Measurements from ENCODE around the gene GPR155.

Gene GPR155

GRCh38 chr2:174461221-174461620 lies 25.6 kb downstream of the GPR155 start:
- DNase-seq (ENCODE audit: low read depth): no peak
- no peak for TF ChIP-seq CTCF (IDR thresholded peaks at IDR 0.05; ENCODE audit: low read depth, low read length, missing control alignments)
- H3K4me3 ChIP-seq (ENCODE audit: low read depth, low read length): no peak overlapping the region
- in situ Hi-C loops (cut with HindIII; ENCODE audit: low sequenced_read_pairs): no loop called here

GRCh38 chr2:174454566-174454965 lies 32.3 kb downstream of the GPR155 start:
- in situ Hi-C loops (cut with HindIII; ENCODE audit: low sequenced_read_pairs): no loop called here
- no peak for DNase-seq (ENCODE audit: low read depth)
- no peak for TF ChIP-seq CTCF (IDR thresholded peaks at IDR 0.05; ENCODE audit: low read depth, low read length, missing control alignments)
- no peak overlapping the region for H3K4me3 ChIP-seq (ENCODE audit: low read depth, low read length)

GRCh38 chr2:174450021-174450816 lies 36.6 kb downstream of the GPR155 start:
- no peak for DNase-seq (ENCODE audit: low read depth)
- in situ Hi-C loops (cut with HindIII; ENCODE audit: low sequenced_read_pairs): no loop called here
- no peak for TF ChIP-seq CTCF (IDR thresholded peaks at IDR 0.05; ENCODE audit: low read depth, low read length, missing control alignments)
- no peak overlapping the region for H3K4me3 ChIP-seq (ENCODE audit: low read depth, low read length)

GRCh38 chr2:174449033-174449432 lies 37.8 kb downstream of the GPR155 start:
- in situ Hi-C loops (cut with HindIII; ENCODE audit: low sequenced_read_pairs): no loop called here
- no peak overlapping the region for H3K4me3 ChIP-seq (ENCODE audit: low read depth, low read length)
- TF ChIP-seq CTCF (IDR thresholded peaks at IDR 0.05; ENCODE audit: low read depth, low read length, missing control alignments): no peak
- no peak for DNase-seq (ENCODE audit: low read depth)

GRCh38 chr2:174446531-174446930 lies 40.3 kb downstream of the GPR155 start:
- TF ChIP-seq CTCF (IDR thresholded peaks at IDR 0.05; ENCODE audit: low read depth, low read length, missing control alignments): no peak
- in situ Hi-C loops (cut with HindIII; ENCODE audit: low sequenced_read_pairs): no loop called here
- H3K4me3 ChIP-seq (ENCODE audit: low read depth, low read length): no peak overlapping the region
- DNase-seq (ENCODE audit: low read depth): no peak

- no peak overlapping the region for H3K4me3 ChIP-seq (ENCODE audit: low read depth, low read length)
- no peak for DNase-seq (ENCODE audit: low read depth)
- in situ Hi-C loops (cut with HindIII; ENCODE audit: low sequenced_read_pairs): no loop called here
- TF ChIP-seq CTCF (IDR thresholded peaks at IDR 0.05; ENCODE audit: low read depth, low read length, missing control alignments): no peak
Measured at GRCh38 chr2:174445248-174445647, 41.6 kb downstream of the GPR155 start.

Data from astrocyte of the cerebellum (primary cell).